Measurements from ENCODE around the gene RTKN. TPM values are rescaled to one million over a fixed set of nuclear protein-coding genes. Genes with fewer than 3 reads are reported as not detected.
"Not testable (repeated sequence)": the region's sequence is repeated elsewhere in the genome, so short reads cannot be mapped to it uniquely, and the experiment has no call there.

The RTKN gene
- total and polyA plus RNA-seq, 2 donors, result 9.5 to 17.2 TPM

DNA sequence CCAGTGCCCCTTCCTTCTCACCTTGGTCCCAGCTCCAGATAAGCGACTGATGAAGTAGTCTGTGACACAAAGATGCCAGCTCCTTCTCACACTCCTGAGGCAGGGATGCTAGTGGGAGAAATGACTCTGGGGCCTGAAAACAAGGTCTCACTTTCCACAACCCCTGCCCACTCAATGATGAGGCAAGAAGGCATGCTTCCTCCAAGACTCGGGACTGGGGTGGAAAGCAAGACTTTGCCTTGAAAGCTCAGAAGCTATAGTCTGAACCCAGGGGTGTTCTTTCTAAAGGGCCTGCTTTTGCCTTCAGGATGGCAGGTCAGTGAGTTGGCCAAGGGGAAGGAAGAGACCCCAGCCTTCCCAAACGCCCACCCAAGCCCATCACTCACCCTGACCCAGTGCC is 39.7 kb upstream of the RTKN start:
- Histone ChIP-seq H3K4me1 (ENCODE audit: control insufficient read depth in 2 of 2, insufficient read depth in 2 of 2, low read length in 2 of 2) (peaks cover 19 to 28% of the 10 kb centered on the region in 2 donors), H3K36me3 (ENCODE audit: control insufficient read depth in 2 of 2, insufficient read depth in 2 of 2, low read length in 1 of 2) (peaks cover 15 to 29% of the 10 kb centered on the region in 2 donors), H3K27ac (ENCODE audit: low read depth in 1 of 2, low read length in 1 of 2) (no peak overlapping the region), H3K27me3 (ENCODE audit: control insufficient read depth in 2 of 2, insufficient read depth in 1 of 2, low read length in 1 of 2) (no peaks in the 10 kb centered on the region), H3K4me3 (ENCODE audit: low read length in 2 of 2) (peak overlapping the region; percentile 96 to 98), H3K9me3 (ENCODE audit: control insufficient read depth in 2 of 2, insufficient read depth in 1 of 2, low read length in 1 of 2) (no peaks in the 10 kb centered on the region)
- WGBS, result 88% methylated on average over 3 of the region's 3 CpGs
- no peak for DNase-seq (ENCODE audit: low read depth in 6 of 9, low spot score in 9 of 9)

DNA sequence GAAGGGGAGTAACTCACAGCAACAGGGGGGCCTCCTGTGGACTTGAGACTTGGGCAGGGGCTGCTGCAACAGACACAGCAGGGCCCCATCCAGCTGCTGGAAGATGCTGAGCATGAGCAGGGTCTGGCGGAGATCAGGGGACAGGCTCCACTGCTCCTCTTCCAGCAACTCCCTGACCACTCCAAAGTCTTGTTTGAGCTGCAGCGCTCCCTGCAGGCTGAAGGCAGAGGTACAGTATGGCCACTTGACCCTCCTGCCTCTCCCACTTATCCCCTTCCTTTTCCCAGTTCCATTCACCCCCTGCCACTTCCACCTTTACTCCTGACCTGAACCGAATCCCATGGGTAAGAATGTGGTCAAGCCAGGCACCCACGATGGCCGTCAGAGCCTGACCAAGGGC is 33.2 kb upstream of the RTKN start:
- peaks cover 22 to 43% of the 10 kb centered on the region in 2 donors for H3K36me3 ChIP-seq (ENCODE audit: control insufficient read depth in 2 of 2, insufficient read depth in 2 of 2, low read length in 1 of 2)
- 96% methylated on average over 5 of the region's 5 CpGs for WGBS
- DNase-seq (ENCODE audit: low read depth in 6 of 9, low spot score in 9 of 9), result no peak
- H3K4me3 ChIP-seq (ENCODE audit: low read length in 2 of 2), result no peak overlapping the region
- H3K27me3 ChIP-seq (ENCODE audit: control insufficient read depth in 2 of 2, insufficient read depth in 1 of 2, low read length in 1 of 2), result no peaks in the 10 kb centered on the region
- H3K9me3 ChIP-seq (ENCODE audit: control insufficient read depth in 2 of 2, insufficient read depth in 1 of 2, low read length in 1 of 2), result peaks cover 0 to 2% of the 10 kb centered on the region in 2 donors
- H3K4me1 ChIP-seq (ENCODE audit: control insufficient read depth in 2 of 2, insufficient read depth in 2 of 2, low read length in 2 of 2), result peaks cover 11 to 22% of the 10 kb centered on the region in 2 donors
- H3K27ac ChIP-seq (ENCODE audit: low read depth in 1 of 2, low read length in 1 of 2), result no peak overlapping the region

DNA sequence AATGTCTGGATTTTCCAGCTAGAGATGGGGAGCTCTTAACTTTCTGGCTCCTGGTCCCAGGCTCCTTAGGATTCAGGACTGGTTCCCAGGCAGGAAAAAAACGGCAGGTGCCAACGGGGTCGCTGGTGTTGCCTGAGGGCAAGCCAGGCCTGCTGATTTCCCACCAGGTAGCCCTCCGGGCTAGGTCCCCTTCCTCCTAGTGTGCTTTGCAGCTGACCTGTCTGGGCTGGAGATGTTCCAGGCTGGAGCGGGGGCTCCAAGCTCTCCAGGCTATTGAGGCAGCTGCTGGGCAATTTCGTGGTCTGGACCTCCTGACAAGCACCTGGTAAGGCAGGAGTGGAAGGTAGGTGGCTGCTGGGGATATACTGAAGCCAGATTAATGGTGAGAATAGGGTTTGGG is 32.7 kb upstream of the RTKN start:
- Histone ChIP-seq H3K36me3 (ENCODE audit: control insufficient read depth in 2 of 2, insufficient read depth in 2 of 2, low read length in 1 of 2) (peaks cover 22 to 42% of the 10 kb centered on the region in 2 donors), H3K4me3 (ENCODE audit: low read length in 2 of 2) (no peak overlapping the region), H3K27me3 (ENCODE audit: control insufficient read depth in 2 of 2, insufficient read depth in 1 of 2, low read length in 1 of 2) (no peaks in the 10 kb centered on the region), H3K4me1 (ENCODE audit: control insufficient read depth in 2 of 2, insufficient read depth in 2 of 2, low read length in 2 of 2) (peaks cover 11 to 22% of the 10 kb centered on the region in 2 donors), H3K9me3 (ENCODE audit: control insufficient read depth in 2 of 2, insufficient read depth in 1 of 2, low read length in 1 of 2) (peaks cover 0 to 2% of the 10 kb centered on the region in 2 donors), H3K27ac (ENCODE audit: low read depth in 1 of 2, low read length in 1 of 2) (no peak overlapping the region)
- WGBS, result 99% methylated on average over 6 of the region's 6 CpGs
- no peak for DNase-seq (ENCODE audit: low read depth in 6 of 9, low spot score in 9 of 9)

DNA sequence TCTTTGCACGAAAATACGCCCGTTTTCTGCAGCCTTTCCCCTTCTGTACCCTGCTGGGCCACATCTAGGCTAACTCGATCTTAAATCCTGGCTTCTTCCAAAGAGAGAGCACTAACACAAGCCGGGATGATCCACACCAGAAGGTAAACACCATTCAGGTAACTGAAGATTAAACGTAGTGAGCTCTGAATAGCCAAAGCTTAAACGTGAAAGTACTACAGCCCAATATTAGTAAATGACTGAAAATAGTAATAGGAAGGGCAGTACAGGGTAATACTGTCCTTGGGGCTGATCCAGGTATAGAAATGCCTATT is 31.2 kb upstream of the RTKN start:
- Histone ChIP-seq H3K36me3 (ENCODE audit: control insufficient read depth in 2 of 2, insufficient read depth in 2 of 2, low read length in 1 of 2) (peaks cover 22 to 39% of the 10 kb centered on the region in 2 donors), H3K27ac (ENCODE audit: low read depth in 1 of 2, low read length in 1 of 2) (peak overlapping the region; percentile 95 to 98), H3K9me3 (ENCODE audit: control insufficient read depth in 2 of 2, insufficient read depth in 1 of 2, low read length in 1 of 2) (peaks cover 0 to 2% of the 10 kb centered on the region in 2 donors), H3K4me3 (ENCODE audit: low read length in 2 of 2) (peak overlapping the region; percentile 61 to 68), H3K27me3 (ENCODE audit: control insufficient read depth in 2 of 2, insufficient read depth in 1 of 2, low read length in 1 of 2) (no peaks in the 10 kb centered on the region), H3K4me1 (ENCODE audit: control insufficient read depth in 2 of 2, insufficient read depth in 2 of 2, low read length in 2 of 2) (peaks cover 11 to 22% of the 10 kb centered on the region in 2 donors)
- 12% methylated on average over 7 of the region's 7 CpGs for WGBS
- DNase-seq (ENCODE audit: low read depth in 6 of 9, low spot score in 9 of 9), result no peak

DNA sequence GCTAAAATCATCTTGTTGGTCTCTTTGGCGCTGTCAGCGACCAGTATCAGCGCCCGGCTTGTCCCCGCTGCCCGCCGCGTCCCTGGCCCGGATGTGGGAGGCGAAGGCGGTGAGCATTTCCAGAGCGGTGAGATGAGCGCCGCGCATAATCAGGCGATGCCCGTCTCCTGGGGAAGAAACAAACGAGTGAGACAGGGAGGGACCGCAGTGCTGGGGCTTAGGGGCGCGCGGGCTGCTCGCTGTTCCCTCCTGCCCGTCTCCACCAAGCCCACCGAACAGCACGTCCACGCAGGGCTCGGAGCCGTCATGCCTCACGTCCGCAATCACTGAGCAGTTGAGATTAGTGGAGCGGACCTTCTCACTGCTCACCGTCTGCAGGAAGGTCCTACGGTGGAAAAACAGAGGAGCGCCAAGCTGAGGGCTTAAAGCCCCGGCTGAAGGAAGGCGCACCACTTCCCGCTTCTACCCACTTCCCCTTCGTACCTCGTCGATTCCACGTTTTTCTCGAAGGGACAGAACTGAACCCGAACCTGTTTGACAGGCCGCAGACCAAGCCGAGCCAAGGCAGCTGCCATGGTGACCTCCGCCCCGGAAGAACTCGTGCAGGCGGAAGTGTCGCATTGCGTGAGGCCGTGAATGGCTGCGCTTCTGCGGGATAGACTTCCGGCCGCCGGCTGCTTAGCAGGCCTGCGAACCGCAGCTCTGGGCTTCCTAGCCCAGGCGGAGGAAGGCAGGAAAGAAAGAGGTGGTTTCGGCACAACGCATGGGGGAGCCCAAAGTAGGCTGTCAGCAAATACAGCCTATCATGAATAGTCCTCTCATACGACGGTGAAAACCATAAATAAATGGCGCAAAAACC is 30.6 kb upstream of the RTKN start, which contains the start of gene MRPL53:
Gene MRPL53 (minus strand): TSS at position 595 of the 859 bp plus-strand sequence. CDS start 20 bp downstream, at position 575.
- Histone ChIP-seq H3K9me3 (ENCODE audit: control insufficient read depth in 2 of 2, insufficient read depth in 1 of 2, low read length in 1 of 2) (peaks cover 0 to 2% of the 10 kb centered on the region in 2 donors), H3K36me3 (ENCODE audit: control insufficient read depth in 2 of 2, insufficient read depth in 2 of 2, low read length in 1 of 2) (peaks cover 22 to 35% of the 10 kb centered on the region in 2 donors), H3K4me1 (ENCODE audit: control insufficient read depth in 2 of 2, insufficient read depth in 2 of 2, low read length in 2 of 2) (peaks cover 11 to 22% of the 10 kb centered on the region in 2 donors), H3K4me3 (ENCODE audit: low read length in 2 of 2) (peak within 1 kb of the TSS; percentile 61 to 68), H3K27ac (ENCODE audit: low read depth in 1 of 2, low read length in 1 of 2) (peak within 1 kb of the TSS; percentile 95 to 98), H3K27me3 (ENCODE audit: control insufficient read depth in 2 of 2, insufficient read depth in 1 of 2, low read length in 1 of 2) (no peaks in the 10 kb centered on the region)
- DNase-seq (ENCODE audit: low read depth in 6 of 9, low spot score in 9 of 9), result peak; percentile 89 to 98 (median 95)
- under 1% methylated on average over 66 of the region's 66 CpGs for WGBS

DNA sequence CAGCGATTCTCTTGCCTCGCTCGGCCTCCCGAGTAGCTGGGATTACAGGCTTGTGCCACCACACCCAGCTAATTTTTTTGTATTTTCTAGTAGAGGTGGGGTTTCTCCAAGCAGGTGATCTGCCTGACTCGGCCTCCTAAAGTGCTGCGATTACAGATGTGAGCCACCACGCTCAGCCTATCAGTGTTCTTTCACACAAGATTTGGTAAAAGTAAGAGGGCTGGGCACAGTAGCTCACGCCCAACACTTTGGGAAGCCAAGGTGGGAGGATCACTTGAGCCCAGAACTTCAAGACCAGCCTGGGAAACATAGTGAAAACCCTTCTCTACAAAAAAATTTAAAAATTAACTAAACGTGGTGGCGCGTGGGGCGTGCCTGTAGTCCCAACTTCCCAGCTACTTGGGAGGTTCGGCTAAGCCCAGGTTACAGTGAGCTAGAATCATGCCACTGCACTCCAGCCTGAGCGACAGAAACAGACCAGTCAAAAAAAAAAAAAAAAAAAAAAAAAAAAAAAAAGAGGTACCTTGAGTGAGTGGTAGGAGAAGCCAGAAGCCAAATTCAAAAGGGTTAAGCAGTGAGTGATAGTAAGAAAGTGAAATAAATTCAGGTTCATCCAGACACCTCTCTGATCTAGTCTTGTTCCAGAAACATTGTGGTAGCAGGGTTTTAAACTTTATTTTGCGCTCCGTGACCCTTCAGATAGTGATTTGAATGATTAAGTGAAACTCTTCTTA is 29.8 kb upstream of the RTKN start:
- Histone ChIP-seq H3K27me3 (ENCODE audit: control insufficient read depth in 2 of 2, insufficient read depth in 1 of 2, low read length in 1 of 2) (no peaks in the 10 kb centered on the region), H3K9me3 (ENCODE audit: control insufficient read depth in 2 of 2, insufficient read depth in 1 of 2, low read length in 1 of 2) (peaks cover 0 to 2% of the 10 kb centered on the region in 2 donors), H3K36me3 (ENCODE audit: control insufficient read depth in 2 of 2, insufficient read depth in 2 of 2, low read length in 1 of 2) (peaks cover 22 to 33% of the 10 kb centered on the region in 2 donors), H3K27ac (ENCODE audit: low read depth in 1 of 2, low read length in 1 of 2) (peak overlapping the region; percentile 95 to 98), H3K4me1 (ENCODE audit: control insufficient read depth in 2 of 2, insufficient read depth in 2 of 2, low read length in 2 of 2) (peaks cover 11 to 22% of the 10 kb centered on the region in 2 donors), H3K4me3 (ENCODE audit: low read length in 2 of 2) (peak overlapping the region; percentile 61 to 68)
- DNase-seq (ENCODE audit: low read depth in 6 of 9, low spot score in 9 of 9), result no peak
- WGBS, result 73% methylated on average over 16 of the region's 16 CpGs

DNA sequence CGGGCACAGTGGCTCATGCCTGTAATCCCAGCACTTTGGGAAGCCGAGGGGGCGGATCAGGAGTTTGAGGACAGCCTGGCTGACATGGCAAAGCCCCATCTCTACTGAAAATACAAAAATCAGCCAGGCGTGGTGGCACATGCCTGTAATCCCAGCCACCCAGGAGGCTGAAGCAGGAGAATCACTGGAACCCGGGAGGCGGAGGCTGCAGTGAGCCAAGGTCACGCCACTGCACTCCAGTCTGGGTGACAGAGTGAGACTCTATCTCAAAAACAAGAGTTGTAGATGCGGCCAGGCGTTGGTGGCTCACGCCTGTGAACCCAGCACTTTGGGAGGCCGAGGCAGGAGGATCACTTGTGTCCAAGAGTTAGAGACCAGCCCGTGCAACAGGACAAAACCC is 29.0 kb upstream of the RTKN start:
- WGBS, result 97% methylated on average over 12 of the region's 12 CpGs
- not testable (repeated sequence) for DNase-seq (ENCODE audit: low read depth in 6 of 9, low spot score in 9 of 9); H3K4me3 ChIP-seq (ENCODE audit: low read length in 2 of 2); H3K9me3 ChIP-seq (ENCODE audit: control insufficient read depth in 2 of 2, insufficient read depth in 1 of 2, low read length in 1 of 2); H3K27ac ChIP-seq (ENCODE audit: low read depth in 1 of 2, low read length in 1 of 2); H3K27me3 ChIP-seq (ENCODE audit: control insufficient read depth in 2 of 2, insufficient read depth in 1 of 2, low read length in 1 of 2)
- Histone ChIP-seq H3K36me3 (ENCODE audit: control insufficient read depth in 2 of 2, insufficient read depth in 2 of 2, low read length in 1 of 2) (peaks cover 16 to 30% of the 10 kb centered on the region in 2 donors), H3K4me1 (ENCODE audit: control insufficient read depth in 2 of 2, insufficient read depth in 2 of 2, low read length in 2 of 2) (peaks cover 11 to 25% of the 10 kb centered on the region in 2 donors)

DNA sequence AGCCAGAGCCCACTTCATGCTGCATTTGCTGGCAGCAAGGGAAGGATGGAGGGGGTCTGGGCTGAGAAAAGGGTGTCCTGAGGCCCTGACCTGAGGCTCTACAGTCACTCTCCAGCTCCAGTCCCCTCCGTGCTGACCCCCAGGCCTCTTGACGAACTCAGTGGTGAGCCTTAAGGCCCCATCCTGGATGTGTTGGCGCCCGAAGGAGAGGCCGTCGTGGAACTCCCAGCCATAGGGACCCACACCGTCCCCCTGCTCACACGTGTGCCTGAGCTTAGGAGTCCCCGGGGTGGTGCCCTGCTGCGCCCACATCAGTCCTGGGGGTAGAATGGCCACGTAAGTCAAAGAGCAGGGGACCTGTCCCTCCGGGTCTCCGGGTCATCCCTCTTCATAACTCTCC is 22.7 kb upstream of the RTKN start:
- Histone ChIP-seq H3K27ac (ENCODE audit: low read depth in 1 of 2, low read length in 1 of 2) (no peak overlapping the region), H3K27me3 (ENCODE audit: control insufficient read depth in 2 of 2, insufficient read depth in 1 of 2, low read length in 1 of 2) (no peaks in the 10 kb centered on the region), H3K4me1 (ENCODE audit: control insufficient read depth in 2 of 2, insufficient read depth in 2 of 2, low read length in 2 of 2) (peaks cover 6 to 15% of the 10 kb centered on the region in 2 donors), H3K36me3 (ENCODE audit: control insufficient read depth in 2 of 2, insufficient read depth in 2 of 2, low read length in 1 of 2) (peaks cover 23 to 25% of the 10 kb centered on the region in 2 donors), H3K9me3 (ENCODE audit: control insufficient read depth in 2 of 2, insufficient read depth in 1 of 2, low read length in 1 of 2) (no peaks in the 10 kb centered on the region), H3K4me3 (ENCODE audit: low read length in 2 of 2) (peak overlapping the region; percentile 61 to 77)
- DNase-seq (ENCODE audit: low read depth in 6 of 9, low spot score in 9 of 9), result no peak
- WGBS, result 16% methylated on average over 13 of the region's 13 CpGs

DNA sequence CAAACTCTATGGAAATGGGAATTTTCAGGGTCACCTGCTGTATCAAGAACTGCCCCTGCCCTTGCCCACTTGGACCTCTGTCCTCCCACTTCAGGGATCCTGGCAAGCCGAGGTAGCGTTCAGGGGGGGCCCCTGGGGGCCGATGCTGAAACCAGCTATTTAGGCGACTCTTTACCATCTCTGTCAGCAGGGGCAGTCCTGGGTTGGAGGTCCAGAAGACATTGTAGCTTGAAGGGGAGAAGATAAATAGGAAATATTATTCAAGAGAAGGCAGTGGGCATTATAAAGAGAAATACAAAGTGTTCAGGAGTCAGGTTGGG is 21.0 kb upstream of the RTKN start:
- 95% methylated on average over 4 of the region's 4 CpGs for WGBS
- peaks cover 12 to 22% of the 10 kb centered on the region in 2 donors for H3K4me1 ChIP-seq (ENCODE audit: control insufficient read depth in 2 of 2, insufficient read depth in 2 of 2, low read length in 2 of 2)
- no peak overlapping the region for H3K27ac ChIP-seq (ENCODE audit: low read depth in 1 of 2, low read length in 1 of 2)
- H3K9me3 ChIP-seq (ENCODE audit: control insufficient read depth in 2 of 2, insufficient read depth in 1 of 2, low read length in 1 of 2), result no peaks in the 10 kb centered on the region
- DNase-seq (ENCODE audit: low read depth in 6 of 9, low spot score in 9 of 9), result no peak
- H3K27me3 ChIP-seq (ENCODE audit: control insufficient read depth in 2 of 2, insufficient read depth in 1 of 2, low read length in 1 of 2), result no peaks in the 10 kb centered on the region
- peaks cover 23 to 25% of the 10 kb centered on the region in 2 donors for H3K36me3 ChIP-seq (ENCODE audit: control insufficient read depth in 2 of 2, insufficient read depth in 2 of 2, low read length in 1 of 2)
- no peak overlapping the region for H3K4me3 ChIP-seq (ENCODE audit: low read length in 2 of 2)
